GM19463 (cell line): ENCODE measurements around the gene WASL.
"Not testable (repeated sequence)": the region's sequence is repeated elsewhere in the genome, so short reads cannot be mapped to it uniquely, and the experiment has no call there.

ENCODE experiments used
- ATAC-seq: cut with Tn5 transposase; IDR thresholded peaks from one replicate; pipeline ENCODE4 v1.9.1; 2021; ENCODE audit warnings: mild to moderate bottlenecking, moderate library complexity; ENCODE audit not compliant: unreplicated experiment

WASL gene

DNA sequence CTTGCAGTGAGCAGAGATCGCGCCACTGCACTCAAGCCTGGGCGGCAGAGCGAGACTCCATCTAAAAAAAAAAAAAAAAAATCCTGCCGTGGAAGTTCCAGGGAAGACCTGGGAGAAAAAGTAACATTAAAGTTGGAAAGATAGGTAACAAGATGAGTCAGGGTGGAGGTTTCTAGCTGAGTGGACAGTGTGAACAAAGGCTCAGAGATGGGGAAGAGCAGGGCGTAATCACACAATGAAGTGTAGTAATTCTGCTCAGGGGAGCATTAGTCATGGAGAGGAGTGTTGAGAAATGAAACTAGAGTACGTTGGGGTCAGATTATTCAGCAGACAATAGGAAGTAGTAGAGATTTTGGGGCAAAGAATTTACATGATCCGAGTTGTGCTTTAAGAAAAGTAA lies 21.6 kb upstream of the WASL start:
- peak; percentile 97 for ATAC-seq

DNA sequence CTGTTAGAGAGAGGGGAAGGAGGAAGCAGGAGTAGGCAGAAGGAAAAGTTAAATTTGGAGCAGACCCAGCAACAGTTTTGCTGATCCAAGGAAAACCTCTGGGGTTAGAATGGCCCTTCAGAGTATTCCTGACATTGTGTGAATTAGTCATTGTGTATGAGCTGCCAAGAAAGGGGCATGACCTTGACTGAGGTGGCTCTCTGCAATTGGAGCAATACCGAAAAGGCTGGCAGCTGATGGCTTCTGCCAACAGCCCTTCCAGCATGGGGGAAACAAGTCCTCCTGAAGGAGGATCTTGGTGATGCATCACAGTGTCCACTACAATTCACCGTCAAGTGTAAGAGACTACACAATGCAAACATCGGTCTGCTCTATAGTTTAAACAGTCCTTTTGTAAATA lies 20.6 kb upstream of the WASL start:
- ATAC-seq = no peak

DNA sequence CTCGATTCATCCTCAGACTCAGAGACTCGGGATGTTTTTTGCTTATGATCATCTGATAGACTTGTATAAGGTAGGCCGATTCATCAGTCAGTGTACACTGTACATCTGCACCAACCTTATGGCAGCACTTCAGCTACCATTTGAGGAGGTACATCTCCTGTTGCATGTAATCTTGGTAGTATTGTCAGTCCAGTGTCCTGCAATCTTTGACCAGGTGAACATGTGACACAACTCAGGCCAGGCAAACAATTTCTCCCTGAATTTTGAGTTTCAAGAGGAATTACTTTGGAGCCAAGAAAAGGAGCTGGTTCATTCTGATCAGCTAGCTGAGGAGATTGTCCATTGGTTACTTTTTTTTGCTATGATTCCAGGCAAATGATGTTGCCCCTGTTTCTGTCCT lies 19.7 kb upstream of the WASL start:
- ATAC-seq = no peak

DNA sequence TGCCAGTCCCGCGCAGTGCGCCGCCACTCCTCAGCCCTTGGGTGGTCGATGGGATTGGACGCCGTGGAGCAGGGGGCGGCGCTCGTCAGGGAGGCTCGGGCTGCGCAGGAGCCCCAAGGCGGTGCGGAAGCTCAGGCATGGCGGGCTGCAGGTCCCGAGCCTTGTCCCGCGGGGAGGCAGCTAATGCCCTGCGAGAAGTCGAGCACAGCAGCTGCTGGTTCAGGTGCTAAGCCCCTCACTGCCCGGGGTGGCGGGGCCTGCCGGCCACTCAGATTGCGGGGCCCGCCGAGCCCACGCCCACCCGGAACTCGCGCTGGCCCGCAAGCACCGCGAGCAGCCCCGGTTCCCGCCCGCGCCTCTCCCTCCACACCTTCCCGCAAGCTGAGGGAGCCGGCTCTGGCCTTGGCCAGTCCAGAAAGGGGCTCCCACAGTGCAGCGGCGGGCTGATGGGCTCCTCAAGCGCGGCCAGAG lies 14.4 kb upstream of the WASL start:
- ATAC-seq = no peak

DNA sequence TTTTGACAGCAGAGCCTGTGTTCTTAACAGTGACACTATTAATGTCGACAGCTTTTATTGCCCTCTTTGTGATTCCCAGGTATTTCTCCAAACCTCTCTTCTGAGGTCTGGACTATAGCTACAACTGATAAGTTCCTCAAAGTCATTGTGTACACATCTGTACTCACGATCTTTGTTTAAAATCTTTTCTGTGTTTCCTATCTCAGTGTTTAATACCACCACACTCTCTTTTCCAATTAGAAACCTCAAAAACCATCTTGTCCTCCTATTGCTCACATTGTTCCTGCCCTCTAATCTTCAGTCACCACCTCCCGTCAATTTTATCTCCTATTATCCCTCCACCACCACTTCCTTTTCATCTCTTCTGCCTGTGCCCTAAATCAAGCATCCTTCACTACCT lies 12.9 kb upstream of the WASL start:
- no peak for ATAC-seq

DNA sequence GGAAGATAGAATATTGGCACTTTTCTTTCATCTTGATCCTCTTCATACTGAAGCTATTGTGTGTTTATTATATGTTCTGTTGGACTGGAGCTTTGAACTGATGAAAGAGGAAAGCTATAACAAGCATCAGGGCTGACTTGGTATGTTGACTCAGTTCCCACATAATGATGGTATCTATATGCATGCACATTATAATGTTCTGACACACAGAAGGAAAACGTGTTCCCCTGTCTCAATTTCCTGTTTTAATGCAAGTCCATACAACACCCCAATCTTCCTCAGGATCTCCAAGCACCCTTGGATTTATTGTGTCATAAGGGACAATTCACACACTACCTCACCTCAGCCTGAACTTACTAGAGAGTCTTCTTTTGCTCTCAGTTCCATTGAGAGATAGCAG lies 8.3 kb upstream of the WASL start:
- no peak for ATAC-seq

DNA sequence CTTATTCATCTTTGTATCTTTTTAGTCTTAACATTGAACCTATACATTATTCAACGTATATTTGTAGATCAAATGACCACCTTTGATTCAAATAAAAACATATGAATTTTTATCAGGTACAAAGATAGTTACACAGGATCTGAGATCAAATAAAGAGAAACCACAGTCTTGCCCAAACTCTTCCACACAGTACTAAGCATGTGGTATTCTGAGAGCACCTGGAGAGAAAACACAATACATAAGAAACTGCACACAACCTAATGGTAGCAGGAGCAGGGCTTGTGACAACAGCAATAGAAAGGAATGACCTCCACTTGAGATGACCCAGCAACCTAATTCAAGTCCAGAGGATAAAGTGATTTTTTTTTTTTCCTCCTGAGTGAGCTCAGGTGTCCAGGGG lies 6.5 kb upstream of the WASL start:
- ATAC-seq = no peak

DNA sequence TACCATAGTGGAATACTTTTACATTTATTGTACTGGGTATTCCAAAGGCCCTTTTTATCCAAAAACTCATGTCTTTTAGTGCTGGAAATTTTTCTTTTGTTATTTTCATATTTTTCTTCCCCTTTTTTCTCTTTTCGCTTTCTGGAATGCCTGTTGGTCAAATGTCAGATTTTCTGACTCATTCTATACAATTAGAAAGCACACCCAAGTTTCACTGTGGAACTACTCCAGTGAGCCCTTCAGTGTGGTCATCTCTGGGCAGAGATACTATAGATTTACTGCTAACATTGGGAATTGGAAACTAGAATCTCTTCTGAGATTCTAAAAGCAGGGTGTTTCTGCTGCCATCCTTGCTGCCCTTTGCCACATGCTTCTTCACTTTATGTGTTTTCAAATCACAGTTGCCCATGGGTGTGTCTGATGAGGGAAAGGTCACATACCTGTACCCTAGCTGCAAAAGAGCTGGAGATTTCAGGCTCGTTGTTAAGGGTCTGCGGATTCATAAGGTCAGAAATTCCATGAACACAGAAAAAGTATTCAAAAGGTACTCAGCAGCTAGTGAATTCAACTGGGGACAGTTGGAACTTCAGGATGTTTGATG lies 5.6 kb upstream of the WASL start:
- ATAC-seq = no peak

DNA sequence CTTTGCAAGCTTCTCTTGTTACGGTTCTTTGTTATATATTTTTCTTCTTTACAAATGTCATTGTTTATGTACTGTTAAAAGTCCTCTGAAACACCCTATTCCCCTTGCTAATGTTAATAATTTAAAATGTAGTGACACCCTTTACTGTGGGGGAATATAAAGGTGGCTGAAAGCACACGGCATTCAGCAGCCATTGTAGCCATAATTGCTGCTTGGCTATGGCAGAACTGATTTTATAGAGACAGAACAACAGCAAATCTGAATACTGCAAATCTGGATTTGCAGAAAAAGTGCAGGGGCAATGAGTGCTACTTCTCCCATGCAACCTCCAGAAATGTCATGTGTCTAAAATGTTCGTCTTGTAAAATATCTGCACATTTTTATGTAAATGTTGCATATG lies 3.7 kb upstream of the WASL start:
- ATAC-seq = no peak

DNA sequence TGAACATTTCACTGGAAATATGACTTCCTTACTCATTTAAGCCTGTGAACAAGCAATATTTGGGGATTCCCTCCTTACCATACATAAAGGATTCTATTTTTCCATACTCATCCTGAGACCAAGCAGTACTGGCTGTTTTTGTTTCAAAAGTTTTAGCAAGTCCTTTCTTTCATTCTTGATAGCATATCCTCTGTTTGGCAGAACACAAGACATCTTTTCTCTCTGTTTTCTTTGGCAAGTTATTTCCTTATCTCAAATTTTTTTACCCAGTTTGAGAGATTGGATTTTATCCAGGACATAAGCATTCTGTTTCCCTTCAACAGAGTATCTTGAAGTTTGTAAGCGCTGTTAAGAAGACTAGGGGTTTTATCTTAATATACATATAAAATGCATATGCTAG lies 3.0 kb upstream of the WASL start:
- no peak for ATAC-seq

DNA sequence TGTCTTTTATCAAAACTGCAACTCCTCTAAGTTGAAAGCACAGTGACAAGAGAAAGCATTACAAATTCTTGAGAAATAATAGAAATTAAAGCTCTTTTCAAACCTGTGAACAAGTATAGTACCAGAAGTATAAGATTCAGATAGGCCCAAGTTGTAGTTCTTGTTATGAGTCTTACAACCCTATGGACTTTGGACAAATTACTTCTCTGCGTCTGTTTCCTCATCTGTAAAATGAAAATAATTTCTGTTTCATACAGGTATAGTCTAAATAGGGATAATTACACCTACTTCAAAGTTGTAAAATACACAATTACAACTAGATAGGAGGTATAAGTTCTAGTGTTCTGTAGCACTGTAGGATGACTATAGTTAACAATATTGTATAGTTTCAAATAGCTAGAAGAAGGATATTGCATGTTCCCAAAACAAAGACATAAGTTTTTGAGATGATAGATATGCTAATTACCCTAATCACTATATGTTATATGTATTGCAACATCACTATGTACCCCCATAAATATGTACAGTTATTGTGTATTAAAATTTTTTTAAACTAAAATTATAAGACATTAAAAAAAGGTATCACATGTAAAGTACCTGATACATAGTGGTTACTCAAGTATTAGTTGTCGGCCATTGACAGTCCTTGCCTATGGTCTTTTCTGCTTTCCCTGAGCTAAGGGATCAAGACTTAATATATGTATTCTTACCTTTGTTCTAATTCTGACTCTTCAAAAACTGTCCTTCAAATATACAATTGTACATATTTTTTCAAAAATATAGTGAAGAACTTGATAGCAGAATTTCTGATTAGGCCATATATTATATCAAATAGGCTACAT lies 1.8 kb upstream of the WASL start:
- no peak for ATAC-seq

DNA sequence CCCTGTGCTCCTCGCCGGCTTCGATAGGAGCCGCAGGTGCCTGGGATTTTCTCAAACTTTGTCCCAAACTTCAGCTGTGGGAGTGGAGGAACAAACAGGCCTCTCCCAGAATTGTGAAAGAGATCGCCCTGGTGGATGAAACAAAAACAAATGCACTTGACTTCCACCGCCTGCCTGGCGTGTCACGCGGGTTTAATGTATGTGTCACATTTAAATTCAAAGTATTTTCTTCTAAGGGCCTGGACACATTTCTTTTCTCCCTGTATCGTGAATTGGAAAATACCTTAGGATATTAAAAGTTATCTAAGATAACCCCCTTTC lies 694 bp upstream of the WASL start:
- peak; percentile 17 for ATAC-seq

DNA sequence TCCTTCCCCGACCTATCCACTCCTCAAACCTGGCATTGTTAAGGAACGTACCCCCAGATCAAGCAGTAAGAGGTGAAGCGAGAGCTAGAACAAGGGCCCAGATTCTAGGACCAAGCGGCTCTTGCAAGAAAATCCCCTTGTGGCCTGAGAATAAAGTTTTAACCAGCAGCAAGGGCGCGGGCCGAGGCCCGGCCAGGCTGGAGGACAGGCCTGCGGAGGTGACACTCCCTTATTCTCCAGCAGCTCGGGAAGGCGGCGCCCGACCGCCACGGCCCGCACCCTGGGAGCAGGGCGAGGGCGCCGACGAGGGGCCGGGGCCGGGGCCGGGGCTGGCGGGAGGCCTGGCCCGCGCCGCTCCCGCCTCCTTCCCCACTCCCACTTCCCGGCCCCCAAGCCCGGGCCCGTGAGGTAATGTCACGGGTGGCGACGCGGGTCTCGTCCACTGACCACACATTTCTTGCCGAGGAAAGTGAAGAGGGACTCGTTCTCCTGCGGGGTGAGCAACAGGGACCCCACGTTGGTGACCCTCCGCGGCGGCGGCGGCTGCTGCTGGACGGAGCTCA lies 551 bp downstream of the WASL start:
- peak; percentile 12 for ATAC-seq

DNA sequence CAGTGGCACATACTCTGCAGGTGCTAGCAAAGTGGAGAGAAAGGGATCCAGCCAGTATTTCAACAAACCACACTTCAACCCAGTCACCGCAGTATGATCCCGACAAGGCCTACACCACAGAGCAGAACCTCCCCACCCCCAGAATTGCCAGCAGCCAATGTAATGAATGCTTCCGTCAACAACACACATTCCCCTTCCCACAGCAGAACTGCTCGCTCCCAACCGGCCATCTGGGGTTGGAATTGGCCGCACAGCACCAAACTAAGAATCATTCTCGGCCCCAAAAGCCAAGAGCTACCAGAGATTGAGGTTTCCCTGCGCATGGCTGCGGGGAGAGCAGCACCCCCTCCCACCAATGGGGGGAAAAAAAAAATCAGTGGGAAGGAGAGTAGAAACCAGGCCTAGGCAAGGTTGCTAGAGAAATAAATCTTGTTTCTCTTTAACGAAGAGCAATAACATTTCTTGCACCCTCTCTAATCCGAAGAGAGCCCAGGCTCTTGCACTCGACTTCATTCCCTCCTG lies 1.1 kb downstream of the WASL start:
- ATAC-seq = no peak

DNA sequence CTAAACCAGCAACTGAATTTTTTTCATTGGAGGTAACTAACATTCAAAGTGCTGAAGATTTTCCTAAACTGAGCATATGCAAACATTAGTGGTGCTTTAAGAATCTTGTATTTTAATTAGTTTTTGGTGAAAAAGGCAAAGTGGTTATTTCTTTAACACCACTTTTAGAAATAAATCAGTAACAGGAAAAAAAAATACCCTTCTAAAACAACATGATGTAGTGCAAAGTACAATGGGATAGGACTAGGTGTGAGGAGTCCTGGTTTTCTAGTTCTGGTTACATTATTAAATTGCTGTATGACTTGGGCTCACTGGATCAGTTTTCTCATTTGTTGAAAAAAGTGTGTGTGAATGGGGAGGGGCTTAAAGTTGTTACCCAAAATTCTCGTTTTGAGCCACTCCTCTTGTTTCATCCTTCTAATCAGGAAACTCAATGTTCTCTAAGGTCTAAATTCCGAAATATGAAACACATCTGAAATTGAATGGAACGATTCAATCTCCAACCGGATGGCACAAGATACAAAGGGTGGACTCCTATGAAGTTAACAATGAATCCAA lies 1.8 kb downstream of the WASL start:
- ATAC-seq = no peak

DNA sequence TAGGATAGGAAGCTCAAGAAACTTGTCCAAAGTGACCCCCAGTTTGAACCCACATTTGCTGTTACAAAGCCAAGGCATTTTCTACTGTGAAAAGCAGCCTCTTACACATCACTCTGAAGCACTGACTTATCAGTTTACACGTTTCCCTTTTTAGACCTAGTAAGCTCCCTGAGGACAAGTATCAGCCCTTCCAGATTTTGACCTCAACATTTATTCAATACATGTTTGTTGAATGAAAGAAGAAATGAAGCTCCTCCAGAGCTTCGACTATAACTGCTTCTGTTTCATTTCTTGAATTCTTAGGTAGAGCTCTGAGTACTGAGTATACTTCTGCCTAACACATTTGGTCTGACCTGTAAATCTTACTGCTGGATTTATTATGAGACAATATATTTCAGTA lies 2.7 kb downstream of the WASL start:
- ATAC-seq = no peak

DNA sequence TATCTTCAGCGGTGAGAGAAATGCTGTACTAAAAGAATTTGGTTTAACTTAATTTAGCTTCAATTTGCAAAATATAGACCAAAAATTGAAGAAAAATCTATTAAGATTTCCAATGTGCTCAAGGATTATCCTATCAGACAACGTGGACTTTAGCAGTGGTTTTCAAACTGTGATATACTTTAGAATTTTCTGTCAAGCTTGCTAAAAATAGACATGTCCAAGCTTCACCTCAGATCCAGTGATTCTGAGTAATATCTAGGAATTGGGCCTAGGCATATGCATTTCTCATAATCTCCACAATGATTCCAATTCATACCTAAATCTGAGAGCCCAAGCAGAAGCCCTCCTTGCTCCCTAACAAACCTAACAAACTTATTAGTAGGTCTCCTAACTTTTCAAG lies 3.4 kb downstream of the WASL start:
- ATAC-seq = no peak

DNA sequence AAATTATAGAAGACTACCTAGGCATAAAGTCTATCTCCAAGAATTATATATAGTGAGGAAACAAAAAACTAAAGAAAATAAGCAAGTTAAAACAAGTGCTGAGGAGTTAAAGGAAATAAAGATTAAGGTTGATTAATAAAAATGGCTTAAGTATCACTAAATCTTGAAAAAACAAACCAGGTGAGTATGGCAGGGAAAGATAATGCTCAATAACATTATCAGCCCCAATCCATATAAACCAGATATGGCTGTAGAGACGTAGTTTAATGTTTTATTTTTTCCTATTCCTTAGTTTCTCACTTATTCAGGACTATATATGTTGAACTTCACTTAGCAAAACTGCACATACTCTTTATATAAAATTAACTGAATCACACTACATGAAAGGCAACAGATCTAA lies 4.4 kb downstream of the WASL start:
- ATAC-seq = no peak

DNA sequence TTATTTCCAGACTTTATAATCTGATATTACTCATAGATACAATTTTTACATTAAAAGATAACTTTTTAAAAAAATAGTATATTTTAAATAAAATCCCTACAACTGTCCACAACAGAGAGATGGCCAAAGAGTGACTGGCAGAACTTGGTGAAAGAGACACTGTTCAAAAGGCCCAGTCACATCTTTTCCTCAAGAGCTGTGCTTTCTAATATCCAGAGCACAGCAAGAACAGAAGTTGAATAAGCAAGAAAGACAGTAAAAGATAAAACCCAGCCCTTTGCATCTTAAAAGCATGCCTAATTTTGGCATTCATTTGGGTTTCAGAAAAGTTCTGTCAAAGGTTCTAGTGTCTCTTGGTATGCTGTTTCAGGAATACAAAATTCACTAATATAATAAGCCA lies 6.9 kb downstream of the WASL start:
- no peak for ATAC-seq

DNA sequence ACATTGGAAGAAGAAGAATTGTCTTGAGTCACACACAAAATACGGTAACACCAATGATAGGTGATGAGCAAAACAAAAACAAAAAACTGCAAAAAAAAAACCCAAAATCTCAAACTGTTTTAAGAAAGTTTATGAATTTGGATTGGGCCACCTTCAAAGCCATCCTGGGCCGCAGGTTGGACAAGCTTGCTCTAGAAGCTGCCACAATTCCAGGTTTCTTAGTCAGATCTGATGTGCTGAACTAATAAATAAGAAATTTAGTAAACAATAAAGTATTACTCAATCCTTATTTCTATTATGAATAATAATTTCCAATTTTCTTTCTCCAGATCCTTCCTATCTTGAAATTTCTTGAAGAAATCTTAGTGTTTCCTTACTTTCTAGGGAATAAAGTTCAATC lies 10.0 kb downstream of the WASL start:
- ATAC-seq = no peak

DNA sequence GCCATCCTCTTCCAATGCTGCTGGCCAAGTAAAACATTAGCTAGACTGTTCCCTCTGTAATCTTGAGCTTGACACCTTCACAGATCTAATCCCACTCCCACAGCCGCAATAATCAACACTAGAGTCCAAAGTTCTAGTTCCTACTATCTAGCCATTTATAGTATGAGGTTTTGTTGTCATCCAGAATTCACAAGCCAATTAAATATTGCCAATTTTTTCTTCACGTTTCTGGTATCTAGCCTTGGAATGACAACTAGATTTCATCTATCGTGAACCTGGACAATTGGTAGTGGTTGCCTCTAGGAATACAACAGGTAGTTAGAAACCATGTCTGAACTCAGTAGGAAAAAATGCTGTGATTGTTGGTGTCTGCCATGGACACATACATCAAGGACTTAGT lies 10.4 kb downstream of the WASL start:
- no peak for ATAC-seq

DNA sequence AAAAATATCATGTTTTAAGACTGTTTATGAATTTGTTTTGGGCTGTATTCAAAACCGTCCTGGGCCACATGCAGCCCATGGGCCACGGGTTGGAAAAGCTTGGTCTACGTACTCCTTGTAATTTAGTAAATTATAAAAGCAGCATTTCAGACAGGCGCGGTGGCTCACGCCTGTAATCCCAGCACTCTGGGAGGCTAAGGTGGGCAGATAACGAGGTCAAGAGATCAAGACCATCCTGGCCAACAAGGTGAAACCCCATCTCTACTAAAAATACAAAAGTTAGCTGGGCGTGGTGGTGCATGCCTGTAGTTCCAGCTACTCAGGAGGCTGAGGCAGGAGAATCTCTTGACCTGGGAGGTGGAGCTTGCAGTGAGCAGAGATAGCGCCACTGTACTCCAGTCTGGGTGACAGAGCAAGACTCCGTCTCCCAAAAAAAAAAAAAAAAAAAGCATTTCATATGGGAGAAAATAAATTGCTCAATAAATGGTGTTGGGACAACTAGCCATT lies 11.6 kb downstream of the WASL start:
- ATAC-seq = not testable (repeated sequence)
